GM10248 (cell line): ENCODE measurements around the gene GPHN.

Source experiments
- CTCF ChIA-PET: fragments of 300-600 bp; sonication (Branson Sonifier 250); formaldehyde crosslinking; extraction: SDS; loops from one replicate; lab custom pipeline; 2021; ENCODE audit warnings: antibody characterized with exemption; lab: Yijun Ruan, JAX
- POLR2A ChIA-PET: fragments of 350-650 bp; sonication (Branson Sonifier 250); formaldehyde crosslinking; extraction: SDS; loops from one replicate; lab custom pipeline; 2020; ENCODE audit warnings: antibody characterized with exemption; lab: Yijun Ruan, JAX
- DNase-seq: peaks from one replicate; pipeline ENCODE4 v3.0.0; 2012; ENCODE audit errors: extremely low spot score
- CTCF ChIP-seq: IDR thresholded peaks from 2 replicates; pipeline ENCODE4 v1.5.1; 2012; ENCODE audit warnings: mild to moderate bottlenecking, low read depth; ENCODE audit errors: extremely low read depth, missing control alignments, control extremely low read depth

The GPHN gene

GRCh38 chr14:67186789-67187584 lies 679.0 kb downstream of the GPHN start:
- no peak for DNase-seq
- no peak for TF ChIP-seq CTCF
- ChIA-PET POLR2A (no interaction called here), CTCF (interaction anchor here (1.1 kb wide), 1 partner anchor 12 kb away, joined by 3 read pairs; no protein-coding TSS in a partner anchor)

- POLR2A ChIA-PET, result no interaction called here
- CTCF ChIA-PET, result interaction anchor here (0.9 kb wide), 1 partner anchor 9 kb away, joined by 3 read pairs; no protein-coding TSS in a partner anchor
- TF ChIP-seq CTCF, result no peak
- no peak for DNase-seq
Measured at GRCh38 chr14:67187826-67188225, 679.9 kb downstream of the GPHN start.

- CTCF ChIA-PET, result interaction anchor here (0.9 kb wide), 1 partner anchor 8 kb away, joined by 3 read pairs; no protein-coding TSS in a partner anchor
- no peak for TF ChIP-seq CTCF
- POLR2A ChIA-PET, result no interaction called here
- DNase-seq, result no peak
Measured at GRCh38 chr14:67188326-67188725, 680.4 kb downstream of the GPHN start.

GRCh38 chr14:67191768-67192290 lies 683.9 kb downstream of the GPHN start:
- CTCF ChIA-PET, result interaction anchor here (1.2 to 2.2 kb wide), 5 partner anchors 14 to 832 kb away, joined by 3 to 7 read pairs (median 3); no protein-coding TSS in a partner anchor
- no peak for TF ChIP-seq CTCF
- POLR2A ChIA-PET, result no interaction called here

GRCh38 chr14:67192366-67192765 lies 684.4 kb downstream of the GPHN start:
- ChIA-PET POLR2A (no interaction called here), CTCF (interaction anchor here (1.2 to 2.2 kb wide), 5 partner anchors 13 to 833 kb away, joined by 3 to 7 read pairs (median 3); no protein-coding TSS in a partner anchor)
- TF ChIP-seq CTCF, result no peak
- no peak for DNase-seq

More at GRCh38 chr14:67191768-67192290, 683.9 kb downstream of the GPHN start:
- no peak for DNase-seq

- no peak for TF ChIP-seq CTCF
- ChIA-PET CTCF (no interaction called here), POLR2A (no interaction called here)
- no peak for DNase-seq
Measured at GRCh38 chr14:67195279-67195678, 687.3 kb downstream of the GPHN start.
